Measurements from ENCODE around the gene DISP2.

DISP2 gene

GRCh38 chr15:40381818-40382529 is 24.0 kb downstream of the DISP2 start:
- Histone ChIP-seq H3K4me3 (ENCODE audit: low read length) (peak overlapping the region; percentile 85), H3K27ac (ENCODE audit: low read depth, low read length) (peak overlapping the region; percentile 46; the same call in 1 of the 2 replicates), H3K27me3 (ENCODE audit: insufficient read depth, low read length) (no peaks in the 10 kb centered on the region), H3K4me1 (ENCODE audit: insufficient read depth, low read length) (0 out of 2 replicates have a peak, but pooled peaks cover 5% of the 10 kb centered on the region), H3K9me3 (ENCODE audit: insufficient read depth, low read depth, low read length) (no peaks in the 10 kb centered on the region), H3K9ac (ENCODE audit: low read depth, low read length) (peak overlapping the region; percentile 33; the same call in 1 of the 2 replicates), H3K36me3 (ENCODE audit: insufficient read depth, low read length) (peaks cover 23% of the 10 kb centered on the region)
- WGBS, result 94% methylated on average over 9 of the region's 11 CpGs

- Histone ChIP-seq H3K9ac (ENCODE audit: low read depth, low read length) (peak within 1 kb of the TSS; percentile 84), H3K9me3 (ENCODE audit: insufficient read depth, low read depth, low read length) (no peaks in the 10 kb centered on the region), H3K36me3 (ENCODE audit: insufficient read depth, low read length) (peaks cover 31% of the 10 kb centered on the region), H3K27me3 (ENCODE audit: insufficient read depth, low read length) (no peaks in the 10 kb centered on the region), H3K4me3 (ENCODE audit: low read length) (peak within 1 kb of the TSS; percentile 85), H3K27ac (ENCODE audit: low read depth, low read length) (peak within 1 kb of the TSS; percentile 70), H3K4me1 (ENCODE audit: insufficient read depth, low read length) (0 out of 2 replicates have a peak, but pooled peaks cover 5% of the 10 kb centered on the region)
- 4% methylated on average over 57 of the region's 57 CpGs for WGBS
Observed at GRCh38 chr15:40382580-40383456, 24.8 kb downstream of the DISP2 start, which contains the start of gene KNSTRN. Gene KNSTRN (plus strand): TSS chr15:40382721. CDS start chr15:40382836, 115 bp downstream.

GRCh38 chr15:40386480-40386879 is 28.5 kb downstream of the DISP2 start:
- 0 out of 2 replicates have a peak, but pooled peaks cover 5% of the 10 kb centered on the region for H3K4me1 ChIP-seq (ENCODE audit: insufficient read depth, low read length)
- WGBS, result 97% methylated on average over 3 of the region's 3 CpGs
- no peak overlapping the region for H3K4me3 ChIP-seq (ENCODE audit: low read length)
- H3K9me3 ChIP-seq (ENCODE audit: insufficient read depth, low read depth, low read length), result no peaks in the 10 kb centered on the region
- H3K9ac ChIP-seq (ENCODE audit: low read depth, low read length), result no peak overlapping the region
- H3K27me3 ChIP-seq (ENCODE audit: insufficient read depth, low read length), result no peaks in the 10 kb centered on the region
- no peak overlapping the region for H3K27ac ChIP-seq (ENCODE audit: low read depth, low read length)
- H3K36me3 ChIP-seq (ENCODE audit: insufficient read depth, low read length), result peaks cover 67% of the 10 kb centered on the region

- H3K9me3 ChIP-seq (ENCODE audit: insufficient read depth, low read depth, low read length), result no peaks in the 10 kb centered on the region
- H3K4me1 ChIP-seq (ENCODE audit: insufficient read depth, low read length), result no peaks in the 10 kb centered on the region
- H3K27me3 ChIP-seq (ENCODE audit: insufficient read depth, low read length), result no peaks in the 10 kb centered on the region
- H3K9ac ChIP-seq (ENCODE audit: low read depth, low read length), result no peak overlapping the region
- 96% methylated on average over 12 of the region's 13 CpGs for WGBS
- H3K27ac ChIP-seq (ENCODE audit: low read depth, low read length), result no peak overlapping the region
- H3K36me3 ChIP-seq (ENCODE audit: insufficient read depth, low read length), result peaks cover 94% of the 10 kb centered on the region
- no peak overlapping the region for H3K4me3 ChIP-seq (ENCODE audit: low read length)
Observed at GRCh38 chr15:40388941-40389823, 31.2 kb downstream of the DISP2 start.

GRCh38 chr15:40389824-40390595 is 32.0 kb downstream of the DISP2 start:
- no peak overlapping the region for H3K4me3 ChIP-seq (ENCODE audit: low read length)
- peaks cover 96% of the 10 kb centered on the region for H3K36me3 ChIP-seq (ENCODE audit: insufficient read depth, low read length)
- no peaks in the 10 kb centered on the region for H3K27me3 ChIP-seq (ENCODE audit: insufficient read depth, low read length)
- no peak overlapping the region for H3K27ac ChIP-seq (ENCODE audit: low read depth, low read length)
- H3K9me3 ChIP-seq (ENCODE audit: insufficient read depth, low read depth, low read length), result no peaks in the 10 kb centered on the region
- H3K4me1 ChIP-seq (ENCODE audit: insufficient read depth, low read length), result no peaks in the 10 kb centered on the region
- 93% methylated on average over 2 of the region's 2 CpGs for WGBS
- no peak overlapping the region for H3K9ac ChIP-seq (ENCODE audit: low read depth, low read length)

- peaks cover 66% of the 10 kb centered on the region for H3K36me3 ChIP-seq (ENCODE audit: insufficient read depth, low read length)
- H3K4me1 ChIP-seq (ENCODE audit: insufficient read depth, low read length), result no peaks in the 10 kb centered on the region
- WGBS, result 94% methylated on average over 3 of the region's 4 CpGs
- no peak overlapping the region for H3K4me3 ChIP-seq (ENCODE audit: low read length)
- H3K27ac ChIP-seq (ENCODE audit: low read depth, low read length), result no peak overlapping the region
- no peaks in the 10 kb centered on the region for H3K27me3 ChIP-seq (ENCODE audit: insufficient read depth, low read length)
- no peaks in the 10 kb centered on the region for H3K9me3 ChIP-seq (ENCODE audit: insufficient read depth, low read depth, low read length)
- no peak overlapping the region for H3K9ac ChIP-seq (ENCODE audit: low read depth, low read length)
Observed at GRCh38 chr15:40392986-40393948, 35.2 kb downstream of the DISP2 start.

- Histone ChIP-seq H3K4me3 (ENCODE audit: low read length) (no peak overlapping the region), H3K27ac (ENCODE audit: low read depth, low read length) (no peak overlapping the region), H3K27me3 (ENCODE audit: insufficient read depth, low read length) (no peaks in the 10 kb centered on the region), H3K9ac (ENCODE audit: low read depth, low read length) (no peak overlapping the region), H3K36me3 (ENCODE audit: insufficient read depth, low read length) (peaks cover 21% of the 10 kb centered on the region), H3K4me1 (ENCODE audit: insufficient read depth, low read length) (no peaks in the 10 kb centered on the region), H3K9me3 (ENCODE audit: insufficient read depth, low read depth, low read length) (no peaks in the 10 kb centered on the region)
- 94% methylated on average over 7 of the region's 8 CpGs for WGBS
Observed at GRCh38 chr15:40397688-40398412, 39.8 kb downstream of the DISP2 start.

GRCh38 chr15:40398413-40398873 is 40.4 kb downstream of the DISP2 start:
- H3K27ac ChIP-seq (ENCODE audit: low read depth, low read length), result no peak overlapping the region
- H3K27me3 ChIP-seq (ENCODE audit: insufficient read depth, low read length), result no peaks in the 10 kb centered on the region
- H3K9me3 ChIP-seq (ENCODE audit: insufficient read depth, low read depth, low read length), result no peaks in the 10 kb centered on the region
- H3K4me1 ChIP-seq (ENCODE audit: insufficient read depth, low read length), result no peaks in the 10 kb centered on the region
- peaks cover 15% of the 10 kb centered on the region for H3K36me3 ChIP-seq (ENCODE audit: insufficient read depth, low read length)
- WGBS, result 88% methylated on average over 4 of the region's 4 CpGs
- H3K9ac ChIP-seq (ENCODE audit: low read depth, low read length), result no peak overlapping the region
- H3K4me3 ChIP-seq (ENCODE audit: low read length), result no peak overlapping the region

GRCh38 chr15:40399370-40399769 is 41.4 kb downstream of the DISP2 start:
- Histone ChIP-seq H3K27ac (ENCODE audit: low read depth, low read length) (no peak overlapping the region), H3K9me3 (ENCODE audit: insufficient read depth, low read depth, low read length) (no peaks in the 10 kb centered on the region), H3K4me1 (ENCODE audit: insufficient read depth, low read length) (no peaks in the 10 kb centered on the region), H3K27me3 (ENCODE audit: insufficient read depth, low read length) (no peaks in the 10 kb centered on the region), H3K9ac (ENCODE audit: low read depth, low read length) (no peak overlapping the region), H3K36me3 (ENCODE audit: insufficient read depth, low read length) (0 out of 2 replicates have a peak, but pooled peaks cover 6% of the 10 kb centered on the region), H3K4me3 (ENCODE audit: low read length) (no peak overlapping the region)
- WGBS, result 94% methylated on average over 7 of the region's 7 CpGs
